Smooth muscle cell (in vitro differentiated cells): ENCODE data around the gene SIRPB2. TPM values are rescaled to one million over a fixed set of nuclear protein-coding genes. Genes with fewer than 3 reads are reported as not detected.

ENCODE experiments used
- DNase-seq: peaks from one replicate; lab custom pipeline; 2025; ENCODE audit not compliant: unreplicated experiment; lab: John Stamatoyannopoulos, UW
- H2AFZ ChIP-seq: fragments of 200-600 bp; sonication (generic); 2 replicates; pipeline ENCODE4 v1.6.0; 2016; ENCODE audit warnings: antibody characterized with exemption, low read depth, mild to moderate bottlenecking
- H3F3A ChIP-seq: fragments of 200-600 bp; sonication (generic); 2 replicates; pipeline ENCODE4 v1.6.0; 2017; ENCODE audit warnings: antibody characterized with exemption, low read depth
- H3K27ac ChIP-seq: fragments of 200-600 bp; sonication (generic); 2 replicates; pipeline ENCODE4 v1.5.1; 2016; ENCODE audit warnings: low read depth, mild to moderate bottlenecking
- H3K27me3 ChIP-seq: fragments of 200-600 bp; sonication (generic); 2 replicates; pipeline ENCODE4 v1.6.1; 2016; ENCODE audit warnings: low read depth, mild to moderate bottlenecking
- H3K36me3 ChIP-seq: fragments of 200-600 bp; sonication (generic); 2 replicates; pipeline ENCODE4 v1.5.1; 2016; ENCODE audit warnings: low read depth
- H3K4me1 ChIP-seq: fragments of 200-600 bp; sonication (generic); 2 replicates; pipeline ENCODE4 v1.5.1; 2016; ENCODE audit warnings: low read depth
- H3K4me2 ChIP-seq: fragments of 200-600 bp; sonication (generic); 2 replicates; pipeline ENCODE4 v1.6.0; 2016; ENCODE audit warnings: mild to moderate bottlenecking
- H3K4me3 ChIP-seq: fragments of 200-600 bp; sonication (generic); 2 replicates; pipeline ENCODE4 v1.5.1; 2016; ENCODE audit warnings: mild to moderate bottlenecking
- H3K79me2 ChIP-seq: fragments of 200-600 bp; sonication (generic); 2 replicates; pipeline ENCODE4 v1.6.0; 2016; ENCODE audit warnings: low read depth, mild to moderate bottlenecking
- H3K9ac ChIP-seq: fragments of 200-600 bp; sonication (generic); 2 replicates; pipeline ENCODE4 v1.6.0; 2016; ENCODE audit warnings: low read depth
- H3K9me3 ChIP-seq: fragments of 200-600 bp; sonication (generic); replicated peaks from 2 replicates; pipeline ENCODE4 v1.5.1; 2016; ENCODE audit warnings: low read depth
- H4K20me1 ChIP-seq: fragments of 200-600 bp; sonication (generic); 2 replicates; pipeline ENCODE4 v1.6.0; 2016; ENCODE audit warnings: low read depth
- CTCF ChIP-seq: fragments of 200-600 bp; sonication (generic); IDR thresholded peaks from 2 replicates; pipeline ENCODE4 v1.5.1; 2017; ENCODE audit warnings: borderline replicate concordance, mild to moderate bottlenecking, antibody characterized with exemption; ENCODE audit not compliant: insufficient read depth, poor library complexity, severe bottlenecking
- WGBS: methylation state at CpG from one replicate; pipeline ENCODE4 v1.1.7; 2016; ENCODE audit warnings: low lambda C conversion rate; 5-methylcytosine and 5-hydroxymethylcytosine counted together
- polyA plus RNA-seq: library from polyadenylated mRNA; unstranded; fragments of >200 nt; fragmentation: Nextera tagmentation; extraction: Ambion mirVana; gene quantifications from 2 replicates; pipeline ENCODE4 v1.2.1, GENCODE V29; 2016
- total RNA-seq: library from RNA; depleted of rRNA; stranded (reverse); fragments of >200 nt; gene quantifications from 2 replicates; pipeline ENCODE4 v1.2.3, GENCODE V29; 2014

SIRPB2 gene
- total and polyA plus RNA-seq, 2 experiments from 2014 or later = not detected

- Histone ChIP-seq H3K9me3 (no peaks in the 10 kb centered on the region), H3K4me2 (no peak overlapping the region), H3K36me3 (no peaks in the 10 kb centered on the region), H3K27ac (no peak overlapping the region), H4K20me1 (no peaks in the 10 kb centered on the region), H3K27me3 (peaks cover 6% of the 10 kb centered on the region), H3F3A (no peaks in the 10 kb centered on the region), H3K79me2 (no peaks in the 10 kb centered on the region), H3K9ac (no peak overlapping the region), H2AFZ (no peak overlapping the region), H3K4me3 (no peak overlapping the region), H3K4me1 (no peaks in the 10 kb centered on the region)
- WGBS = 87% methylated on average over 6 of the region's 6 CpGs
- DNase-seq = no peak
- no peak for TF ChIP-seq CTCF
Observed at GRCh38 chr20:1489764-1490436, 1.3 kb downstream of the SIRPB2 start.

GRCh38 chr20:1489325-1489724 is 1.9 kb downstream of the SIRPB2 start:
- Histone ChIP-seq H3K36me3 (no peaks in the 10 kb centered on the region), H3K27ac (no peak overlapping the region), H3K9ac (no peak overlapping the region), H3K4me3 (no peak overlapping the region), H3K79me2 (no peaks in the 10 kb centered on the region), H3K27me3 (peaks cover 6% of the 10 kb centered on the region), H2AFZ (no peak overlapping the region), H3K9me3 (no peaks in the 10 kb centered on the region), H4K20me1 (no peaks in the 10 kb centered on the region), H3K4me1 (no peaks in the 10 kb centered on the region), H3K4me2 (no peak overlapping the region), H3F3A (no peaks in the 10 kb centered on the region)
- 79% methylated on average over 2 of the region's 2 CpGs for WGBS
- TF ChIP-seq CTCF = no peak
- no peak for DNase-seq

- Histone ChIP-seq H3K4me2 (no peak overlapping the region), H3F3A (no peaks in the 10 kb centered on the region), H3K79me2 (no peaks in the 10 kb centered on the region), H4K20me1 (no peaks in the 10 kb centered on the region), H3K4me3 (no peak overlapping the region), H3K4me1 (no peaks in the 10 kb centered on the region), H3K27me3 (peaks cover 6% of the 10 kb centered on the region), H3K9ac (no peak overlapping the region), H2AFZ (no peak overlapping the region), H3K36me3 (no peaks in the 10 kb centered on the region), H3K27ac (no peak overlapping the region), H3K9me3 (no peaks in the 10 kb centered on the region)
- no peak for TF ChIP-seq CTCF
- DNase-seq = no peak
- WGBS = 82% methylated on average over 2 of the region's 2 CpGs
Observed at GRCh38 chr20:1486566-1486965, 4.7 kb downstream of the SIRPB2 start.
